Stomach (tissue), 9 donors: ENCODE measurements around the gene BET1. TPM values are rescaled to one million over a fixed set of nuclear protein-coding genes. Genes with fewer than 3 reads are reported as not detected.

Experiments used
- DNase-seq, 2 donors: peaks; one replicate each; pipeline versions ENCODE4 v3.0.0 to v3.0.0-alpha.2; 2013 to 2019
- H3K27ac ChIP-seq, 5 donors: fragments of 200-600 bp in 4 of 5; sonication (generic) in 4 of 5; one replicate each; pipeline ENCODE4 v1.5.1; 2013 to 2019; ENCODE audit warnings: mild to moderate bottlenecking in 1 of 5, moderate library complexity in 1 of 5
- H3K27me3 ChIP-seq, 3 donors: fragments of 200-600 bp; sonication (generic); one replicate each; pipeline ENCODE4 v1.5.1; 2017 to 2019; ENCODE audit warnings: mixed run types in 1 of 3
- H3K36me3 ChIP-seq, 4 donors: fragments of 200-600 bp; sonication (generic); 1 replicate in 3 of 4; 2 replicates in 1 of 4; pipeline ENCODE4 v1.5.1; 2016 to 2019
- H3K4me1 ChIP-seq, 4 donors: fragments of 200-600 bp; sonication (generic); one replicate each; pipeline ENCODE4 v1.5.1; 2016 to 2019
- H3K4me3 ChIP-seq, 4 donors: fragments of 200-600 bp; sonication (generic) in 3 of 4; one replicate each; pipeline ENCODE4 v1.5.1; 2016 to 2019; ENCODE audit warnings: mild to moderate bottlenecking in 1 of 4
- H3K9me3 ChIP-seq, 4 donors: fragments of 200-600 bp; sonication (generic); one replicate each; pipeline ENCODE4 v1.5.1; 2016 to 2019
- EP300 ChIP-seq: sonication (generic); formaldehyde crosslinking; IDR thresholded peaks from one replicate; pipeline ENCODE4 v1.6.1; 2017; ENCODE audit warnings: antibody characterized with exemption
- POLR2A ChIP-seq, 4 donors: fragments of 450-650 bp; IDR thresholded peaks; one replicate each; pipeline ENCODE4 v1.6.1; 2016; ENCODE audit warnings: antibody characterized with exemption in 4 of 4, control low read depth in 2 of 4, mild to moderate bottlenecking in 1 of 4, moderate library complexity in 1 of 4
- POLR2AphosphoS5 ChIP-seq, 3 donors: sonication (generic); formaldehyde crosslinking; IDR thresholded peaks; one replicate each; pipeline ENCODE4 v1.6.1; 2016; ENCODE audit warnings: antibody characterized with exemption in 3 of 3
- WGBS, 5 donors: extraction: QIAGEN DNeasy Blood & Tissue Kit in 3 of 5; methylation state at CpG; one replicate each; pipeline versions ENCODE4 v1.1.5 to v1.1.7; 2013 to 2018; 5-methylcytosine and 5-hydroxymethylcytosine counted together
- intact Hi-C: fragments of 100-400 bp; cut with DNase I; formaldehyde crosslinking; loops from one replicate; pipeline ENCODE4 v1.15.1; 2023; ENCODE audit warnings: low total_unique reads
- polyA plus RNA-seq, 3 donors: library from polyadenylated mRNA; stranded (reverse); fragments of 200-250 nt; gene quantifications; one replicate each; pipeline ENCODE4 v1.2.3, GENCODE V29; 2013
- total RNA-seq, 5 donors: library from RNA; depleted of rRNA; stranded (reverse); fragments of >200 nt; gene quantifications; one replicate each; pipeline versions ENCODE4 v1.1.0 to v1.2.3, GENCODE V29; 2014 to 2016
- TF ChIP-seq, protein P1 (sequence below), 7 experiments: fragments of 450-650 bp in 4 of 7; fragments of 200-600 bp in 3 of 7; sonication (generic) in 3 of 7; IDR thresholded peaks; one replicate each; pipeline ENCODE4 v1.5.1; 2016 to 2019; ENCODE audit warnings: antibody characterized with exemption in 7 of 7, control low read depth in 2 of 7, mild to moderate bottlenecking in 1 of 7
- donor health status: healthy with polysubstance abuse.
- donor health status: Bipolar disorder and iron deficiency.
- donor health status: healthy.

BET1 gene
- total and polyA plus RNA-seq, 8 donors, result 4.1 to 43.5 (median 24.7) TPM

DNA sequence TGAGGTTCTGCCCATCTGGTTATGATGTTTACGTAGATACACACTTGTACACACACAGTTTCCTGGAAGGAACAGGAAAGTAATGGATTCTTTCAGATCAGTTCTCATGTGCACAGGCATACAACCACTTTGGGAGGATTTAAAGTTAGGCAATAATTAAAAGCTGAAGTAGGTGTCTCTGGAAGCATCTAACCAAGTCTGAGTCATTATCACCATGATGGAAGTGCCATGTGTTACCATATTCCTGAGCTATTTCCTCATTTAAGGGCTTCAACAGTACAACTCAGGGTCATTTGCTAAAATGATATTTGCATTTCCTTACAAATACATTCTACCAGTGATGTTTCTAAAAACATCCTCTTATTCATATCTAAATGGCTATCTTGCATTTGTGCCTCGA lies 41.4 kb upstream of the BET1 start:
- no peak overlapping the region for H3K4me3 ChIP-seq
- intact Hi-C loops, result no loop called here
- no peak for TF ChIP-seq EP300
- no peak for TF ChIP-seq POLR2A (IDR thresholded peaks at IDR 0.05)
- TF ChIP-seq, protein P1, sequence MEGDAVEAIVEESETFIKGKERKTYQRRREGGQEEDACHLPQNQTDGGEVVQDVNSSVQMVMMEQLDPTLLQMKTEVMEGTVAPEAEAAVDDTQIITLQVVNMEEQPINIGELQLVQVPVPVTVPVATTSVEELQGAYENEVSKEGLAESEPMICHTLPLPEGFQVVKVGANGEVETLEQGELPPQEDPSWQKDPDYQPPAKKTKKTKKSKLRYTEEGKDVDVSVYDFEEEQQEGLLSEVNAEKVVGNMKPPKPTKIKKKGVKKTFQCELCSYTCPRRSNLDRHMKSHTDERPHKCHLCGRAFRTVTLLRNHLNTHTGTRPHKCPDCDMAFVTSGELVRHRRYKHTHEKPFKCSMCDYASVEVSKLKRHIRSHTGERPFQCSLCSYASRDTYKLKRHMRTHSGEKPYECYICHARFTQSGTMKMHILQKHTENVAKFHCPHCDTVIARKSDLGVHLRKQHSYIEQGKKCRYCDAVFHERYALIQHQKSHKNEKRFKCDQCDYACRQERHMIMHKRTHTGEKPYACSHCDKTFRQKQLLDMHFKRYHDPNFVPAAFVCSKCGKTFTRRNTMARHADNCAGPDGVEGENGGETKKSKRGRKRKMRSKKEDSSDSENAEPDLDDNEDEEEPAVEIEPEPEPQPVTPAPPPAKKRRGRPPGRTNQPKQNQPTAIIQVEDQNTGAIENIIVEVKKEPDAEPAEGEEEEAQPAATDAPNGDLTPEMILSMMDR (IDR thresholded peaks at IDR 0.05), result no peak
- TF ChIP-seq POLR2AphosphoS5 (IDR thresholded peaks at IDR 0.05), result no peak
- no peaks in the 10 kb centered on the region for H3K9me3 ChIP-seq
- no peaks in the 10 kb centered on the region for H3K4me1 ChIP-seq
- no peaks in the 10 kb centered on the region for H3K27me3 ChIP-seq
- no peaks in the 10 kb centered on the region for H3K36me3 ChIP-seq
- 49 to 82% (median 66%) methylated on average over 2 of the region's 2 CpGs for WGBS, 5 donors
- no peak overlapping the region for H3K27ac ChIP-seq
- no peak for DNase-seq

- H3K4me1 ChIP-seq, result no peaks in the 10 kb centered on the region
- no peaks in the 10 kb centered on the region for H3K36me3 ChIP-seq
- H3K9me3 ChIP-seq, result no peaks in the 10 kb centered on the region
- H3K27me3 ChIP-seq, result peaks cover 0 to 5% (median 0%) of the 10 kb centered on the region in 3 donors
- intact Hi-C loops, result no loop called here
- TF ChIP-seq POLR2A (IDR thresholded peaks at IDR 0.05), result no peak
- TF ChIP-seq, protein P1 (IDR thresholded peaks at IDR 0.05), result no peak
- TF ChIP-seq POLR2AphosphoS5 (IDR thresholded peaks at IDR 0.05), result no peak
- TF ChIP-seq EP300, result no peak
- DNase-seq, result no peak
- H3K4me3 ChIP-seq, result no peak overlapping the region
- no peak overlapping the region for H3K27ac ChIP-seq
Measured at GRCh38 chr7:94044806-94045205, 40.7 kb upstream of the BET1 start.

GRCh38 chr7:94043299-94043698 lies 39.1 kb upstream of the BET1 start:
- no peaks in the 10 kb centered on the region for H3K4me1 ChIP-seq
- intact Hi-C loops, result no loop called here
- no peak overlapping the region for H3K27ac ChIP-seq
- H3K9me3 ChIP-seq, result no peaks in the 10 kb centered on the region
- TF ChIP-seq EP300 (no peak), POLR2AphosphoS5 (IDR thresholded peaks at IDR 0.05) (no peak), POLR2A (IDR thresholded peaks at IDR 0.05) (no peak)
- TF ChIP-seq, protein P1 (IDR thresholded peaks at IDR 0.05), result no peak
- peaks cover 0 to 8% (median 0%) of the 10 kb centered on the region in 3 donors for H3K27me3 ChIP-seq
- no peak for DNase-seq
- no peak overlapping the region for H3K4me3 ChIP-seq
- 39 to 72% (median 54%) methylated on average over 1 of the region's 1 CpG for WGBS, 5 donors
- H3K36me3 ChIP-seq, result no peaks in the 10 kb centered on the region

- H3K27me3 ChIP-seq, result peaks cover 0 to 8% (median 0%) of the 10 kb centered on the region in 3 donors
- TF ChIP-seq, protein P1 (IDR thresholded peaks at IDR 0.05), result no peak
- TF ChIP-seq EP300, result no peak
- no peak for TF ChIP-seq POLR2A (IDR thresholded peaks at IDR 0.05)
- no peak for TF ChIP-seq POLR2AphosphoS5 (IDR thresholded peaks at IDR 0.05)
- H3K4me3 ChIP-seq, result no peak overlapping the region
- DNase-seq, result no peak
- H3K9me3 ChIP-seq, result no peaks in the 10 kb centered on the region
- H3K36me3 ChIP-seq, result no peaks in the 10 kb centered on the region
- intact Hi-C loops, result no loop called here
- no peaks in the 10 kb centered on the region for H3K4me1 ChIP-seq
- 72 to 89% (median 81%) methylated on average over 3 of the region's 3 CpGs for WGBS, 5 donors
- H3K27ac ChIP-seq, result no peak overlapping the region
Measured at GRCh38 chr7:94042381-94042780, 38.2 kb upstream of the BET1 start.
